ENCODE results near the gene ACAN.

DNA sequence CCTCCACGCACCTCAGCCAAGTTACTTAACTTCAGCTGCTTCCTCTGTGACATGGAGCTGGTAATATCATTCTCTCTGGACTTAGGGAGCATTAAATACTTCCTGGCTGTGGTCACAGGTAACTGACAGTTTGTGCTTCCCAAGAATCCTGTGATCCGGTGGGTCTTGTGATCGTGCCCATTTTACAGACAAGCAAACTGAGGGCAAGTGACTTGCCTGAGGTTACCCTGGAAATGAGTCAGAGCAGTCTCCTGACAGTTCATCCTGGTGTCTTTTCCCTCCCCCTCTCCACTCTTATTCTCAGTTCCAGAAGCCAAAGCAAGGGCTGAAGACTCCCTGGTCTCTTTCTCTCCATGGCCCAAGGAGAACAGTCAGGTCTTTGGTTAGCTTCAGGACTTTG is 35.9 kb downstream of the ACAN start:
- TF ChIP-seq ZC3H10 (CRISPR knock-in tag; IDR thresholded peaks at IDR 0.05): no peak
- no peak for TF ChIP-seq RARB (CRISPR knock-in tag; IDR thresholded peaks at IDR 0.05)
